B cell (primary cell): ENCODE measurements around the gene WDR33. TPM values are rescaled to one million over a fixed set of nuclear protein-coding genes. Genes with fewer than 3 reads are reported as not detected.
A peak's percentile ranks its signal among the peaks of the same experiment; 100 is the strongest.

Experiments used
- ATAC-seq: fragments of 200-7000 bp; cut with Tn5 transposase; one replicate; pipeline ENCODE4 v1.10.0; 2021; ENCODE audit warnings: low read depth, mild to moderate bottlenecking, moderate number of reproducible peaks, moderate library complexity
- CTCF ChIA-PET: fragments of 350-600 bp; sonication (Branson Sonifier 250); formaldehyde crosslinking; loops from one replicate; lab custom pipeline; 2021; ENCODE audit warnings: antibody characterized with exemption, inconsistent platforms; lab: Charles Lee
- POLR2A ChIA-PET: fragments of 350-600 bp; sonication (Branson Sonifier 250); formaldehyde crosslinking; loops from one replicate; lab custom pipeline; 2021; ENCODE audit warnings: antibody characterized with exemption; lab: Charles Lee
- DNase-seq: peaks from one replicate; pipeline ENCODE4 v3.0.0; 2013
- H2AFZ ChIP-seq: 2 replicates; pipeline ENCODE4 v1.6.1; 2012; ENCODE audit warnings: mild to moderate bottlenecking, low read depth, low read length; ENCODE audit not compliant: insufficient read depth, poor library complexity, severe bottlenecking
- H3K27ac ChIP-seq, 2 donors: 1 replicate in 1 of 2; 2 replicates in 1 of 2; pipeline ENCODE4 v1.5.1; 2012 to 2013; ENCODE audit warnings: low read length in 2 of 2, mild to moderate bottlenecking in 2 of 2, moderate library complexity in 1 of 2
- H3K27me3 ChIP-seq, 4 experiments: fragments of 200-600 bp in 1 of 4; sonication (generic) in 1 of 4; replicated peaks in 1 of 4; 1 replicate in 2 of 4; 2 replicates in 2 of 4; pipeline versions ENCODE4 v1.6.1 to v1.7.0; 2013 to 2016; ENCODE audit warnings: low read length in 3 of 4, mild to moderate bottlenecking in 2 of 4, mixed read lengths in 1 of 4, moderate library complexity in 1 of 4; ENCODE audit not compliant: insufficient read depth in 4 of 4, control insufficient read depth in 3 of 4; ENCODE audit errors: control extremely low read depth in 1 of 4
- H3K36me3 ChIP-seq, 2 experiments: replicated peaks in 1 of 2; 1 replicate in 1 of 2; 2 replicates in 1 of 2; pipeline versions ENCODE4 v1.6.1 to v1.7.1; 2013; ENCODE audit warnings: low read length in 1 of 2; ENCODE audit not compliant: insufficient read depth in 2 of 2, control insufficient read depth in 1 of 2; ENCODE audit errors: control extremely low read depth in 1 of 2, extremely low read depth in 1 of 2
- H3K4me1 ChIP-seq, 2 donors: fragments of 200-600 bp in 1 of 2; sonication (generic) in 1 of 2; 1 replicate in 1 of 2; 2 replicates in 1 of 2; pipeline versions ENCODE4 v1.5.1 to v1.6.1; 2013 to 2017; ENCODE audit warnings: low read length in 2 of 2; ENCODE audit not compliant: control insufficient read depth in 2 of 2, insufficient read depth in 2 of 2
- H3K4me2 ChIP-seq: replicated peaks from 2 replicates; pipeline ENCODE3; 2012; ENCODE audit warnings: mild to moderate bottlenecking, low read depth, low read length; ENCODE audit not compliant: poor library complexity, severe bottlenecking
- H3K4me3 ChIP-seq, 5 experiments: fragments of 200-600 bp in 1 of 5; sonication (generic) in 1 of 5; 1 replicate in 3 of 5; 2 replicates in 2 of 5; pipeline versions ENCODE4 v1.5.1 to v1.7.0; 2011 to 2016; ENCODE audit warnings: low read length in 4 of 5, mild to moderate bottlenecking in 4 of 5, low read depth in 2 of 5, control low read depth in 1 of 5, moderate library complexity in 1 of 5; ENCODE audit not compliant: insufficient read depth in 1 of 5; ENCODE audit errors: control extremely low read depth in 1 of 5, extremely low read depth in 1 of 5
- H3K79me2 ChIP-seq: fragments of 200-600 bp; sonication (generic); one replicate; pipeline ENCODE4 v1.6.0; 2016; ENCODE audit warnings: low read length; ENCODE audit not compliant: control insufficient read depth, insufficient read depth
- H3K9ac ChIP-seq: fragments of 200-600 bp; sonication (generic); 2 replicates; pipeline ENCODE4 v1.6.1; 2017; ENCODE audit warnings: mild to moderate bottlenecking, low read length, moderate library complexity
- H3K9me3 ChIP-seq, 3 donors: one replicate each; pipeline versions ENCODE4 v1.6.1 to v1.7.1; 2013; ENCODE audit warnings: low read length in 2 of 3; ENCODE audit not compliant: control insufficient read depth in 2 of 3, insufficient read depth in 1 of 3; ENCODE audit errors: control extremely low read depth in 1 of 3
- H4K20me1 ChIP-seq: 2 replicates; pipeline ENCODE4 v1.6.0; 2012; ENCODE audit warnings: mild to moderate bottlenecking, low read length; ENCODE audit not compliant: insufficient read depth, control insufficient read depth, poor library complexity, severe bottlenecking
- H3K27ac Mint-ChIP-seq: one replicate; pipeline ENCODE4 v1.8.0; 2021; ENCODE audit warnings: mixed read lengths
- H3K27me3 Mint-ChIP-seq: one replicate; pipeline ENCODE4 v1.8.0; 2021; ENCODE audit warnings: mixed read lengths
- H3K4me1 Mint-ChIP-seq: one replicate; pipeline ENCODE4 v1.8.0; 2021; ENCODE audit warnings: mixed read lengths
- H3K4me3 Mint-ChIP-seq: one replicate; pipeline ENCODE4 v1.8.0; 2021; ENCODE audit warnings: mixed read lengths
- H3K9me3 Mint-ChIP-seq: one replicate; pipeline ENCODE4 v1.8.0; 2022; ENCODE audit warnings: mixed read lengths; ENCODE audit not compliant: insufficient read depth
- CTCF ChIP-seq: fragments of 200-600 bp; IDR thresholded peaks from one replicate; pipeline ENCODE4 v1.8.0; 2022; ENCODE audit warnings: antibody characterized with exemption, mild to moderate bottlenecking
- EZH2 ChIP-seq: IDR thresholded peaks from 2 replicates; pipeline ENCODE4 v1.6.1; 2012; ENCODE audit warnings: borderline replicate concordance, low read depth, mild to moderate bottlenecking, moderate library complexity, low read length; ENCODE audit not compliant: insufficient read depth, poor library complexity, severe bottlenecking
- WGBS: methylation state at CpG from one replicate; pipeline ENCODE4 v1.1.5; 2013; ENCODE audit warnings: missing lambda C conversion rate; ENCODE audit not compliant: insufficient coverage; 5-methylcytosine and 5-hydroxymethylcytosine counted together
- intact Hi-C: fragments of 100-400 bp; cut with micrococcal nuclease; formaldehyde crosslinking; loops from one replicate; pipeline ENCODE4 v1.10.0; 2022
- polyA plus RNA-seq: library from polyadenylated mRNA; depleted of rRNA; stranded (reverse); fragments of >200 nt; gene quantifications from 2 replicates; pipeline ENCODE4 v1.2.3, GENCODE V29; 2012
- total RNA-seq, 2 donors: library from RNA; stranded (reverse); fragments of 120-200 nt in 1 of 2; gene quantifications; 1 replicate in 1 of 2; 2 replicates in 1 of 2; pipeline versions ENCODE4 v1.2.3 to v1.2.4, GENCODE V29; 2013 to 2022

The WDR33 gene
- total and polyA plus RNA-seq, 2 donors (not counting 1 experiment from before 2014, with no cell fraction given), result 17.2 to 101 TPM

DNA sequence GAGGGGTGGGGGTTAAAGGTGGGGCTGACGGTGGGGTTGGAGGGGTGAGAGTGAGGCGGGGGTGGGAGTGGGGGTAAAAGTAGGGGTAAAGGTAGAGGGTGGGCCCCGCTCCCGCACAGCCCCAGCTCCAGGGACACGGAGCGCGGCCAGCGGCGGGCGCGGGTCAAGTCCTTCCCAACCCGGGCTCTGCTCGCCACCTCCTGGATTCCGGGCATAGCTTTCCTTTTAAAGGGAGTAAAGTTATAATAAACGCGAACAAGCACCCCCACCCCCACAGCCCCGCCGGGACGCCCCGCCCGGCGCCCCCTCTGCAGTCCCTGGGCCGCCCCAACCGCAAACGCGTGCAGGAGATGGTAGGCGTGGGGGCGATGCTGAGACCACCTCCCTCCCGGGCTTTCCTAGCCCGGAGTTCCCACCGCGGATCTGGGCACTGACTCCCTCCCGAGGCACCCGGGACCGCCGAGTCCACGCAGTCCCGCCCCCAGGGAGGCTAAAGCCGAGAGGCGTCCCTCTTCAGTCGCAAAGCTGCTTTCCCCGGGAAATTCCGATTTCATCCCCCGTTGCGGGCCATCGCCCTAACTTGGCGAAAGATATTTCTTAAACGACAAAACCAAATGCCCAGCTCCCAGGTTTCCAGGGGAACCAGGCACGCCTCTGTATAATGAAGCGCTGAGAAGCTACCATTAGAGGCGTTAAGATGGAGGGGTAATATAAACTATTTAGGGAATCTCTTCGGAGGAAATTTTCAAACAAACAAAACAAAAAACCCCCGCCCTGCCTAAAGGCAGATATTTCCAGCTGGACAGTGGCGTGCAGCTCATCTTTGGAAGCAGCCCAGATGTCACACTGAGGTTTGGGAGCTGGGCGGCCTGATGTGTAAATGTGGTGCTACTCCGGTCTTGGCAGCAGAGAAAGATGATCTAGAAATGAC is 135.4 kb downstream of the WDR33 start, which contains the start of gene LIMS2:
LIMS2 (minus strand) TSS at position 200 of the 931 bp plus-strand sequence. CDS start 506 bp downstream, outside the sequence.
- H3K9ac ChIP-seq, result peak within 1 kb of the TSS; percentile 57
- no peaks in the 10 kb centered on the region for H3K79me2 ChIP-seq
- 9% methylated on average over 38 of the region's 56 CpGs for WGBS
- peak within 1 kb of the TSS; percentile 89 for H3K4me2 ChIP-seq
- peaks cover 11% of the 10 kb centered on the region for H3K4me1 Mint-ChIP-seq
- ATAC-seq, result peak; percentile 26
- no peaks in the 10 kb centered on the region for H4K20me1 ChIP-seq
- intact Hi-C loops, result no loop called here
- ChIA-PET CTCF (interaction anchor here (0.7 to 1.8 kb wide), 4 partner anchors 25 to 84 kb away, joined by 3 to 11 read pairs (median 4); no protein-coding TSS in a partner anchor), POLR2A (interaction anchor here (0.5 to 1.1 kb wide), 4 partner anchors 18 to 149 kb away, joined by 3 to 5 read pairs (median 4); partner anchors contain the start of genes IWS1 and SFT2D3)
- peaks cover 0 to 3% (median 0%) of the 10 kb centered on the region in 3 donors for H3K9me3 ChIP-seq
- no peaks in the 10 kb centered on the region for H3K9me3 Mint-ChIP-seq
- H3K36me3 ChIP-seq, result no peaks in the 10 kb centered on the region
- H3K27ac ChIP-seq, result no peak within 1 kb of the TSS
- H3K4me1 ChIP-seq, result peaks cover 12 to 19% of the 10 kb centered on the region in 2 donors
- H3K27me3 Mint-ChIP-seq, result peaks cover 36% of the 10 kb centered on the region
- H2AFZ ChIP-seq, result peak within 1 kb of the TSS; percentile 65
- H3K27me3 ChIP-seq, result peaks cover 0 to 41% (median 23%) of the 10 kb centered on the region in 4 experiments
- peak within 1 kb of the TSS in 4 of 5 experiments; percentile 13 to 58 (median 41) for H3K4me3 ChIP-seq
- peak; percentile 31 for DNase-seq
- peak; percentile 90 for TF ChIP-seq EZH2
- TF ChIP-seq CTCF, result no peak
- H3K27ac Mint-ChIP-seq, result no peak within 1 kb of the TSS
- peak within 1 kb of the TSS; percentile 88 for H3K4me3 Mint-ChIP-seq
